Endothelial cell (in vitro differentiated cells): Measurements from ENCODE around the gene PI4KA. TPM values are rescaled to one million over a fixed set of nuclear protein-coding genes. Genes with fewer than 3 reads are reported as not detected.
"Not testable (repeated sequence)": the region's sequence is repeated elsewhere in the genome, so short reads cannot be mapped to it uniquely, and the experiment has no call there.

Experiments
- DNase-seq: peaks from one replicate; pipeline ENCODE4 v3.0.0; 2021; ENCODE audit warnings: low spot score
- H3K27ac Mint-ChIP-seq: one replicate; pipeline ENCODE4 v1.8.0; 2021; ENCODE audit warnings: mixed read lengths, inconsistent platforms; ENCODE audit not compliant: unreplicated experiment
- H3K27me3 Mint-ChIP-seq: one replicate; pipeline ENCODE4 v1.8.0; 2021; ENCODE audit warnings: mild to moderate bottlenecking, moderate library complexity, mixed read lengths, inconsistent platforms; ENCODE audit not compliant: unreplicated experiment
- H3K36me3 Mint-ChIP-seq: one replicate; pipeline ENCODE4 v1.8.0; 2021; ENCODE audit warnings: mild to moderate bottlenecking, low read depth, mixed read lengths, inconsistent platforms; ENCODE audit not compliant: unreplicated experiment
- H3K4me1 Mint-ChIP-seq: one replicate; pipeline ENCODE4 v1.8.0; 2021; ENCODE audit warnings: mild to moderate bottlenecking, mixed read lengths, inconsistent platforms; ENCODE audit not compliant: unreplicated experiment
- H3K4me3 Mint-ChIP-seq: one replicate; pipeline ENCODE4 v1.8.0; 2021; ENCODE audit warnings: mild to moderate bottlenecking, mixed read lengths, inconsistent platforms; ENCODE audit not compliant: unreplicated experiment
- H3K9me3 Mint-ChIP-seq: one replicate; pipeline ENCODE4 v1.8.0; 2021; ENCODE audit warnings: mixed read lengths, inconsistent platforms; ENCODE audit not compliant: unreplicated experiment
- total RNA-seq: library from RNA; stranded (reverse); fragmentation: NEBNext Ultra II Directional; extraction: Animal tissue kit (Norgen Biotek cat#: 25700); gene quantifications from one replicate; pipeline ENCODE4 v1.2.1, GENCODE V29; 2021; ENCODE audit not compliant: unreplicated experiment
- TF ChIP-seq, protein P1 (sequence below): fragments of 200-600 bp; sonication (generic); IDR thresholded peaks from one replicate; pipeline ENCODE4 v1.5.0; 2021; ENCODE audit warnings: antibody characterized with exemption; ENCODE audit not compliant: unreplicated experiment

PI4KA gene
- total RNA-seq, 1 donor from 2014 or later, result 65.3 TPM

DNA sequence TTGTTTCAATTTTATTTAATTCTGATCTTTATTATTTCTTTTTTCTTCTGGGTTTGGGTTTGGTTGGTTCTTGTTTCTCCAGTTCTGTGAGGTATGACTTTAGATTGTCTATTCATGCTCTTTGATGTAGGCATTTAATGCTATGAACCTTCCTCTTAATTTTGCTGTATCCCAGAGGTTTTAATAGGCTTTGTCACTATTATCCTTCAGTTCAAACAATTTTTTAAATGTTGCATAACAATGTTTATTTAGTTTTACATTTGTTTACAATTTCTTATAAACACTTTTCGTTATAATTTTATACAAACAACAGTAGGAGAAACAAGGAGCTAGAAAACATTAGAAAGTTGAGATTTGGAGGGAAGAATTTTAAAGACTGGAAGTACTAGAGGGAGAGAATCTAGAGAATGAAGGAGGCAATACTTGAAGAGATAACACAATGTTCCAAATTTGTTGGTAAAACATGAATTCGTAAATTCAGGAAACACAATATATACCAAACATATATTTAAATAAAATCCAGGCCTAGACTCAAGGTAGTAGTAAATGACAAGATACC lies 180.8 kb downstream of the PI4KA start:
- Mint-ChIP-seq H3K4me3 (no peak overlapping the region), H3K27me3 (no peaks in the 10 kb centered on the region), H3K9me3 (no peaks in the 10 kb centered on the region), H3K27ac (no peak overlapping the region), H3K4me1 (peaks cover 11% of the 10 kb centered on the region), H3K36me3 (no peaks in the 10 kb centered on the region)
- TF ChIP-seq, protein P1, sequence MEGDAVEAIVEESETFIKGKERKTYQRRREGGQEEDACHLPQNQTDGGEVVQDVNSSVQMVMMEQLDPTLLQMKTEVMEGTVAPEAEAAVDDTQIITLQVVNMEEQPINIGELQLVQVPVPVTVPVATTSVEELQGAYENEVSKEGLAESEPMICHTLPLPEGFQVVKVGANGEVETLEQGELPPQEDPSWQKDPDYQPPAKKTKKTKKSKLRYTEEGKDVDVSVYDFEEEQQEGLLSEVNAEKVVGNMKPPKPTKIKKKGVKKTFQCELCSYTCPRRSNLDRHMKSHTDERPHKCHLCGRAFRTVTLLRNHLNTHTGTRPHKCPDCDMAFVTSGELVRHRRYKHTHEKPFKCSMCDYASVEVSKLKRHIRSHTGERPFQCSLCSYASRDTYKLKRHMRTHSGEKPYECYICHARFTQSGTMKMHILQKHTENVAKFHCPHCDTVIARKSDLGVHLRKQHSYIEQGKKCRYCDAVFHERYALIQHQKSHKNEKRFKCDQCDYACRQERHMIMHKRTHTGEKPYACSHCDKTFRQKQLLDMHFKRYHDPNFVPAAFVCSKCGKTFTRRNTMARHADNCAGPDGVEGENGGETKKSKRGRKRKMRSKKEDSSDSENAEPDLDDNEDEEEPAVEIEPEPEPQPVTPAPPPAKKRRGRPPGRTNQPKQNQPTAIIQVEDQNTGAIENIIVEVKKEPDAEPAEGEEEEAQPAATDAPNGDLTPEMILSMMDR, result no peak
- no peak for DNase-seq

DNA sequence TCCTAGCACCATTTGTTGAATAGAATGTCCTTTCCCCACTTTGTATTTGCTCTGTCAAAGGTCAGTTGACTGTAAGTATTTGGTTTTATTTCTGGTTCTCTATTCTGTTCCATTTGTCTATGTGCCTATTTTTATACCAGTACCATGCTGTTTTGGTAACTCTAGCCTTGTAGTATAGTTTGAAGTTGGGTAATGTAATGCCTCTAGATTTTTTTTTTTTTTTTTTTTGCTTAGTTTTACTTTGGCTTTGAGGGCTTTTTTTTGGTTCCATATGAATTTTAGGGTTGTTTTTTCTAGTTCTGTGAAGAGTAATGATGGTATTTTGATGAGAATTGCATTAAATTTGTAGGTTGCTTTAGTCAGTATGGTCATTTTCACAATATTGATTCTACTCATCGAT lies 183.0 kb downstream of the PI4KA start:
- not testable (repeated sequence) for H3K4me3 Mint-ChIP-seq, H3K27me3 Mint-ChIP-seq, H3K36me3 Mint-ChIP-seq, H3K9me3 Mint-ChIP-seq, DNase-seq
- peaks cover 11% of the 10 kb centered on the region for H3K4me1 Mint-ChIP-seq
- H3K27ac Mint-ChIP-seq, result peak overlapping the region; percentile 74

DNA sequence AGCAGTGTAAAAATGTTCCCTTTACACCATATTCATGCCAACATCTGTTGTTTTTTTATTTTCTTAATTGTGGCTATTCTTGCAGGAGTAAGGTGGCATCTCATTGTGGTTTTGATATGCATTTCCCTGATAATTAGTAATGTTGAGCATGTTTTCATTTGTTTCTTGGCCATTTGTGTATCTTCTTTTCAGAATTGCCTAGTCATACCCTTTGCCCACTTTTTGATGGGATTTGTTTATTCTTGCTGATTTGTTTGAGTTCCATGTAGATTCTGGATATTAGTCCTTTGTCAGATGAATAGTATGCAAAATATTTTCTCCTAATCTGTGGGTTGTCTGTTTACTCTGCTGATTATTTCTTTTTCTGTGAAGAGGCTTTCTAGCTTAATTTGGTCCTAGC lies 183.6 kb downstream of the PI4KA start:
- no peaks in the 10 kb centered on the region for H3K27me3 Mint-ChIP-seq
- H3K27ac Mint-ChIP-seq, result no peak overlapping the region
- no peak overlapping the region for H3K4me3 Mint-ChIP-seq
- DNase-seq, result no peak
- no peaks in the 10 kb centered on the region for H3K36me3 Mint-ChIP-seq
- H3K9me3 Mint-ChIP-seq, result no peaks in the 10 kb centered on the region
- TF ChIP-seq, protein P1, result no peak
- H3K4me1 Mint-ChIP-seq, result peaks cover 11% of the 10 kb centered on the region

DNA sequence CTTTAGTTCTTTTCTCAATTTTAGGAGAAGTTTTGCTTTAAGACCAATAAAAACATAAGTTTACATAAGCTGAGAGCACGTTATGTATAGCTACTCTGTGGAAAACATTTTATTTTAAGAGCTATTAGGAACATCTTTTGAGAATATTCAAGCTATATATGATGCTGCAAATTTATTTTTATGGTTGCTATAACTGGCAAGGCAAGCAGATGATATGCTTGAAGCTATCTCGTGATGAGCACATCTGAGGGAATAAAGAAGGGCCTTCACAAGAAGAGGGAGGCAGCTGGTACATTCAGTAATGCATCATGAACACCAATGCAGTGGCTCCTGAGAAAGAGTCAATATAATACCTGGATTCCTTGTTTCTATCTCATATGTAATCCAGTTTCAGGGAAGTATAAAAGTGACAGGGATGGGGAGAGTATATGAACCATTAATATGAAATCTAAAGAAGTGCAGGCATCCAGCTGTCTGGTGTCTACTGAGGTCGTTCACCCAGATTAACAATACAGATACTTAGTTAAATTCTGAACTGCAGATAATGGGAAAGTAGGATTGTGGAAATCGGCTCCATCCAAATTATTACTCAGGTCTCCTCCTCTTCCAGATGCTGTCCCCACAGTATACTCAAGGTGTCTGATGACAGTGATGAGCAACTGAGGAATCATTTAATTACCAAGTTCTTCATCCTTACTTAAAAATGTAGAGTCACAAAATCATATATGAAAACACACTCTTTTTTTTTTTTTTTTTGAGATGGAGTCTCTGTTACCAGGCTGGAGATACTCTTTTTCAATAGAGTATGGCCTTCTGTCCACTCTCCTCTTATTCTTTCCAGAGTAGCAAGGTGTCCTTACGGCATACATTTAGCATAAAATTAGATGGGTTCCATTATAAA lies 185.1 kb downstream of the PI4KA start:
- no peak overlapping the region for H3K27ac Mint-ChIP-seq
- H3K27me3 Mint-ChIP-seq, result no peaks in the 10 kb centered on the region
- no peaks in the 10 kb centered on the region for H3K9me3 Mint-ChIP-seq
- DNase-seq, result no peak
- TF ChIP-seq, protein P1, result no peak
- peaks cover 11% of the 10 kb centered on the region for H3K4me1 Mint-ChIP-seq
- H3K36me3 Mint-ChIP-seq, result no peaks in the 10 kb centered on the region
- H3K4me3 Mint-ChIP-seq, result no peak overlapping the region

DNA sequence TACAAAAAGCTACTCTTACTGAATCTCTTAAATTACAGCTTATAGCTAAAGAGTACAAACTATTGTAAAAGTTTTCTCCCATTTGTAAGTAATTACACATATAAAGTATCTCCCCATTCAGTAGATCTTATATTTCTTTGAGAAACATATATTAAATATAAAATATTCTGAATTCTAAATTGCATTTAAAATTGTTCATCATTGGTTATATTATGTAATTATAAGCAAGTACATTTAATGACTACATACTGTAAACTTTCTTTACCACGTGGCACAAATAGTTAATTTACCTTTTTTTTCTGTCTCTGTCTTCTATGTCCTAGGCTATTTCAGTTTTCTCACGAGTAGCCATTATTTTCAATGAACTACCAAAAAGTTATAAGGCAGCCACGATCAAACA lies 185.9 kb downstream of the PI4KA start:
- H3K27me3 Mint-ChIP-seq, result no peaks in the 10 kb centered on the region
- DNase-seq, result no peak
- no peak overlapping the region for H3K4me3 Mint-ChIP-seq
- H3K27ac Mint-ChIP-seq, result no peak overlapping the region
- H3K9me3 Mint-ChIP-seq, result no peaks in the 10 kb centered on the region
- H3K4me1 Mint-ChIP-seq, result peaks cover 11% of the 10 kb centered on the region
- H3K36me3 Mint-ChIP-seq, result no peaks in the 10 kb centered on the region
- TF ChIP-seq, protein P1, result no peak
